GM23248 (cell line): ENCODE measurements around the gene ERVH48-1. TPM values are rescaled to one million over a fixed set of nuclear protein-coding genes. Genes with fewer than 3 reads are reported as not detected.
"Not testable (repeated sequence)": the region's sequence is repeated elsewhere in the genome, so short reads cannot be mapped to it uniquely, and the experiment has no call there.

ENCODE experiments used
- DNase-seq: peaks from one replicate; pipeline ENCODE4 v3.0.0-alpha.2; 2015
- H2AFZ ChIP-seq: fragments of 200-600 bp; sonication (generic); 2 replicates; pipeline ENCODE4 v1.6.1; 2016; ENCODE audit warnings: antibody characterized with exemption
- H3F3A ChIP-seq: fragments of 200-600 bp; sonication (generic); 2 replicates; pipeline ENCODE4 v1.6.1; 2016; ENCODE audit warnings: mild to moderate bottlenecking, antibody characterized with exemption, mixed run types; ENCODE audit not compliant: insufficient read depth
- H3K27ac ChIP-seq: fragments of 200-600 bp; sonication (generic); 2 replicates; pipeline ENCODE4 v1.5.1; 2016; ENCODE audit warnings: mild to moderate bottlenecking
- H3K27me3 ChIP-seq: fragments of 200-600 bp; sonication (generic); replicated peaks from 2 replicates; pipeline ENCODE4 v1.6.1; 2016; ENCODE audit warnings: mild to moderate bottlenecking; ENCODE audit not compliant: insufficient read depth
- H3K36me3 ChIP-seq: fragments of 200-600 bp; sonication (generic); 2 replicates; pipeline ENCODE4 v1.6.1; 2016; ENCODE audit warnings: low read depth, mild to moderate bottlenecking
- H3K4me1 ChIP-seq: fragments of 200-600 bp; sonication (generic); 2 replicates; pipeline ENCODE4 v1.6.1; 2016; ENCODE audit warnings: mild to moderate bottlenecking; ENCODE audit not compliant: insufficient read depth
- H3K4me2 ChIP-seq: fragments of 200-600 bp; sonication (generic); one replicate; pipeline ENCODE4 v1.6.1; 2016; ENCODE audit warnings: mild to moderate bottlenecking; ENCODE audit not compliant: unreplicated experiment
- H3K4me3 ChIP-seq: fragments of 200-600 bp; sonication (generic); 2 replicates; pipeline ENCODE4 v1.5.1; 2016; ENCODE audit warnings: mild to moderate bottlenecking
- H3K79me2 ChIP-seq: fragments of 200-600 bp; sonication (generic); 2 replicates; pipeline ENCODE4 v1.6.1; 2016; ENCODE audit warnings: mild to moderate bottlenecking; ENCODE audit not compliant: insufficient read depth
- H3K9ac ChIP-seq: fragments of 200-600 bp; sonication (generic); 2 replicates; pipeline ENCODE4 v1.6.1; 2016; ENCODE audit warnings: mild to moderate bottlenecking
- H3K9me2 ChIP-seq: fragments of 200-600 bp; sonication (generic); 2 replicates; pipeline ENCODE4 v1.6.1; 2016; ENCODE audit warnings: mixed run types, mild to moderate bottlenecking, moderate library complexity; ENCODE audit not compliant: insufficient read depth
- H3K9me3 ChIP-seq: fragments of 200-600 bp; sonication (generic); one replicate; pipeline ENCODE4 v1.6.1; 2017; ENCODE audit warnings: low read depth
- H4K20me1 ChIP-seq: fragments of 200-600 bp; sonication (generic); 2 replicates; pipeline ENCODE4 v1.6.0; 2016; ENCODE audit not compliant: insufficient read depth
- EZH2 ChIP-seq: fragments of 200-600 bp; sonication (generic); IDR thresholded peaks from 2 replicates; pipeline ENCODE4 v1.6.1; 2018; ENCODE audit warnings: antibody characterized with exemption, mild to moderate bottlenecking; ENCODE audit not compliant: insufficient read depth, poor library complexity, severe bottlenecking
- EZH2phosphoT487 ChIP-seq: fragments of 200-600 bp; sonication (generic); IDR thresholded peaks from 2 replicates; pipeline ENCODE4 v1.6.1; 2018; ENCODE audit warnings: antibody characterized with exemption, moderate library complexity, mild to moderate bottlenecking, low read depth; ENCODE audit not compliant: insufficient read depth
- WGBS, 2 experiments: methylation state at CpG; one replicate each; pipeline ENCODE4 v1.1.6; 2015 to 2017; ENCODE audit warnings: low lambda C conversion rate in 2 of 2, low coverage in 1 of 2; ENCODE audit errors: missing lambda C conversion rate in 2 of 2; 5-methylcytosine and 5-hydroxymethylcytosine counted together
- in situ Hi-C: fragments of 300-500 bp; cut with MboI; formaldehyde crosslinking; loops from 2 replicates; pipeline ENCODE4 v1.15.0; 2020
- polyA plus RNA-seq: library from polyadenylated mRNA; unstranded; fragments of >200 nt; fragmentation: Nextera tagmentation; extraction: Ambion mirVana; gene quantifications from 2 replicates; pipeline ENCODE4 v1.2.1, GENCODE V29; 2016
- total RNA-seq: library from RNA; depleted of rRNA; stranded (reverse); fragments of >200 nt; shearing (Covaris generic); gene quantifications from 2 replicates; pipeline ENCODE4 v1.2.3, GENCODE V29; 2014

The ERVH48-1 gene
- total and polyA plus RNA-seq, 2 experiments from 2014 or later, result not detected

DNA sequence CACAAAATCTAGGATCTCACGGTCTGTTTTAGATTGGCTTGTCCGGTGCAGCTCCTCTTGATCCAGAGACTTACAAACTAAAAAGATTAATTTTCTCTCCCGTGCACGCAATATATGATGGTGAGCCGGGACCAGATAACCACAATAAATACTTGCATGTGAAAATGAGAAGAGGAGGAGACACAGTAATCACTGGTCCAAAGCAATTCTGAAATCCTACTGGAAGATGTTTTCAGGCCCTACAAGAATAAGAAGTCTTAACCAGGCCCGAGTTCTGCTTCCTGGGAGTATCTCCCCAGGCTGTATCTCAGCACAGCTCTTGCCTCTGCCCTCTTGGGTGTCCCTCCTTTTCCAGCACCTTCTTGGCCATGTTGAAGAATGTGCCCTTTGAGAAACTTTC lies 45.1 kb downstream of the ERVH48-1 start:
- Histone ChIP-seq H3K27me3 (no peaks in the 10 kb centered on the region), H3K9ac (peak overlapping the region; percentile 95), H3K4me1 (peaks cover 5% of the 10 kb centered on the region), H2AFZ (peak overlapping the region; percentile 99), H3K79me2 (peaks cover 50% of the 10 kb centered on the region), H3K4me3 (peak overlapping the region; percentile 97), H3K36me3 (peaks cover under 1% of the 10 kb centered on the region; the same call in 1 of the 2 replicates), H3F3A (peaks cover 8% of the 10 kb centered on the region), H4K20me1 (no peaks in the 10 kb centered on the region), H3K9me3 (no peaks in the 10 kb centered on the region), H3K4me2 (peak overlapping the region; percentile 97), H3K9me2 (no peaks in the 10 kb centered on the region), H3K27ac (peak overlapping the region; percentile 84)
- in situ Hi-C loops, result no loop called here
- peak; percentile 10 for DNase-seq
- TF ChIP-seq EZH2phosphoT487 (no peak), EZH2 (no peak)
- 87 to 90% methylated on average over 6 of the region's 6 CpGs for WGBS, 2 experiments

DNA sequence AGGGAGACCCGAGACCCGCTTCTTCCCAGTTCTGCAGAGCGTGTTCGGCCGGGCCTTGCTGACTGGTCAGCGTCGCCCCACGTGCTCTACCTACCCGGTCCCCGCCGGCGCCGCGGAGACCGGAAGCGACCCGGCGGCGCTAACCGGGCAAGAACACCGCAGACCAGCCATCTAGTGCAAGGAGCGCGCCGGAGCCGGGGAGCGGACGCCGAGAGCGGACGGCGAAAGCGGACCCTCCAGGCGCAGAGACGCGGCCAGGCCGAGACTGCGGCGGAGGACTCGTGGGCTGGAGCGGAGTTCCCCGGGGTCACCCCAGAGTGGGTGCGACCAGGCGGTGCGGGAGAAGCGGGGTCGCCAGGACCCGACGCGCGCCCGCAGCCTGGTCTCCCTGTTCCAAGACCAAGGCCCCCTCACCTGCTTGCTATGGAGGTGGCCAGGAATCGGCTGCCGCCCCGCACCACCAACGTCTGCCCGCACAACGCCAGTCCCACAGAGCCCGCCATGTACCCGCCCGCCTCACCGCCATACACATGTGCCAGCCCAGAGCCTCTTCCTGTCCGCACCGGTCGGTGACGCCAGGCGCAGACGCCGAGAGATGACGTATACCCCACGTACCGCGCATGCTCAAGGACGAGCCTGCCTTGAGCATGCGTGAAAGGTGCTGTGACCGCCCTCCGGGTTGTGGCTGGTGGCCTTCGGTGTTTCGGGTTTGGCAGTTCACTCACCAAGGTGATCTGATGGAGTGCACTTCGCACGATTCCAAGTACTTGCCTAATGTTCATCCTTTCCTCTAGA lies 46.2 kb downstream of the ERVH48-1 start, which contains the start of gene WDR4:
TSS of gene WDR4 (minus strand) at position 547 of the 795 bp plus-strand sequence. CDS start at position 503, 44 bp downstream.
- H2AFZ ChIP-seq, result peak within 1 kb of the TSS; percentile 99
- TF ChIP-seq EZH2phosphoT487 (no peak), EZH2 (no peak)
- peak within 1 kb of the TSS; percentile 97 for H3K4me2 ChIP-seq
- H3K9ac ChIP-seq, result peak within 1 kb of the TSS; percentile 95
- in situ Hi-C loops, result no loop called here
- no peaks in the 10 kb centered on the region for H3K9me3 ChIP-seq
- 1% methylated on average over 76 to 77 of the region's 80 CpGs for WGBS, 2 experiments
- H4K20me1 ChIP-seq, result no peaks in the 10 kb centered on the region
- peaks cover 5% of the 10 kb centered on the region for H3K4me1 ChIP-seq
- H3K27ac ChIP-seq, result peak within 1 kb of the TSS; percentile 84
- no peaks in the 10 kb centered on the region for H3K27me3 ChIP-seq
- peak within 1 kb of the TSS; percentile 97 for H3K4me3 ChIP-seq
- peaks cover 8% of the 10 kb centered on the region for H3F3A ChIP-seq
- H3K36me3 ChIP-seq, result peaks cover 6% of the 10 kb centered on the region; the same call in 1 of the 2 replicates
- DNase-seq, result peak; percentile 98
- H3K9me2 ChIP-seq, result no peaks in the 10 kb centered on the region
- H3K79me2 ChIP-seq, result peaks cover 55% of the 10 kb centered on the region

DNA sequence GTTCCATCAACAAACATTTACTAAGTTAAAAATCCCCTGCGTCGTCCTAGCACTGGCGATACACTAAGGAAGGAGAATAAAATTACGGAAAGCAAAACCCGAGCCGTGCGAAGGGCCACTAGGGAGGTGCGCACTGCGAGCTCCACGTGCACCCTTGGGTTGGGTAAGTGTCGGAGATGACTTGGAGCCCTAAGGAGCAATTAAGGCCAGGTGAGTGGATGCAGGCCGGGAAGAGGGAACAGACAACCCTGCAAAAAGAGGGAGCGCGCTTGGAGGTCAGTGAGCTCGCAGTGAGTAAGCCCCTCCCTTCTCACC lies 46.8 kb downstream of the ERVH48-1 start:
- TF ChIP-seq EZH2phosphoT487, result no peak
- TF ChIP-seq EZH2, result no peak
- peaks cover 8% of the 10 kb centered on the region for H3F3A ChIP-seq
- peak overlapping the region; percentile 84 for H3K27ac ChIP-seq
- DNase-seq, result no peak
- no peaks in the 10 kb centered on the region for H3K27me3 ChIP-seq
- H3K79me2 ChIP-seq, result peaks cover 58% of the 10 kb centered on the region
- peaks cover 6% of the 10 kb centered on the region; the same call in 1 of the 2 replicates for H3K36me3 ChIP-seq
- H3K4me1 ChIP-seq, result peaks cover 5% of the 10 kb centered on the region
- H3K9ac ChIP-seq, result peak overlapping the region; percentile 95
- H3K4me2 ChIP-seq, result peak overlapping the region; percentile 96
- in situ Hi-C loops, result no loop called here
- 1% methylated on average over 13 to 15 of the region's 15 CpGs for WGBS, 2 experiments
- no peaks in the 10 kb centered on the region for H3K9me3 ChIP-seq
- H2AFZ ChIP-seq, result peak overlapping the region; percentile 99
- H3K4me3 ChIP-seq, result peak overlapping the region; percentile 97
- H4K20me1 ChIP-seq, result no peaks in the 10 kb centered on the region
- H3K9me2 ChIP-seq, result no peaks in the 10 kb centered on the region

DNA sequence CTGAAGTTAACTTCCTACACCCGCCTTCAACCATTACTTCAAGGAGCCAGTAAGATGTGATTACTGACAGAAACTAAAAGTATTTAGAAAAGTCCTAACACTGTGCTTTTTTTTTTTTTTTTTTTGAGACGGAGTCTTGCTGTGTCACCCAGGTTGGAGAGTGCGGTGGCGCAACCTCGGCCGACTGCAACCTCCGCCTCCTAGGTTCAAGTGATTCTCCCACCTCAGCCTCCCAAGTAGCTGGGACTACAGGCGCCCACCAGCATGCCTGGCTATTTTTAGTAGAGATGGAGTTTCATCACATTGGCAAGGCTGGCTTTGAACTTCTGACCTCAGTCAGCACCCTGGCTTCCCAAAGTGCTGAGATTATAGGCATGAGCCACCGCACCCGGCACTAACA lies 49.6 kb downstream of the ERVH48-1 start:
- 98 to 99% methylated on average over 8 to 10 of the region's 10 CpGs for WGBS, 2 experiments
- not testable (repeated sequence) for H3K4me1 ChIP-seq
- H3K36me3 ChIP-seq, result peaks cover 22% of the 10 kb centered on the region; the same call in 1 of the 2 replicates

More for the DNA sequence above, 49.6 kb downstream of the ERVH48-1 start:
- H3K9ac ChIP-seq, H4K20me1 ChIP-seq, H3F3A ChIP-seq, H3K4me3 ChIP-seq, H2AFZ ChIP-seq, DNase-seq, H3K27ac ChIP-seq, H3K9me2 ChIP-seq, H3K4me2 ChIP-seq, H3K27me3 ChIP-seq, in situ Hi-C loops, H3K9me3 ChIP-seq: not testable (repeated sequence)
- peaks cover 83% of the 10 kb centered on the region for H3K79me2 ChIP-seq
